GM18526 (cell line): ENCODE data around the gene RECQL5.

ENCODE experiments used
- POLR2A ChIP-seq: IDR thresholded peaks from 3 replicates; pipeline ENCODE4 v1.6.1; 2011; ENCODE audit not compliant: insufficient read length; ENCODE audit errors: extremely low read depth

Gene RECQL5

GRCh38 chr17:75632863-75633485, 34.0 kb downstream of the RECQL5 start, which contains the start of gene SMIM5:
SMIM5 (plus strand) TSS chr17:75633434; CDS start chr17:75640202, 6,768 bp downstream.
- TF ChIP-seq POLR2A, result no peak

- no peak for TF ChIP-seq POLR2A
These were observed 34.5 kb downstream of the RECQL5 start for GRCh38 chr17:75632428-75632827.

GRCh38 chr17:75631353-75631752, 35.6 kb downstream of the RECQL5 start:
- no peak for TF ChIP-seq POLR2A

- no peak for TF ChIP-seq POLR2A
These were observed 36.7 kb downstream of the RECQL5 start for GRCh38 chr17:75630071-75630917.

GRCh38 chr17:75629157-75629556, 37.8 kb downstream of the RECQL5 start:
- TF ChIP-seq POLR2A, result no peak

- no peak for TF ChIP-seq POLR2A
These were observed 38.5 kb downstream of the RECQL5 start for GRCh38 chr17:75628425-75628824.

GRCh38 chr17:75627094-75627493, 39.9 kb downstream of the RECQL5 start:
- TF ChIP-seq POLR2A, result no peak

GRCh38 chr17:75626496-75627038, 40.4 kb downstream of the RECQL5 start:
- no peak for TF ChIP-seq POLR2A

GRCh38 chr17:75625813-75626486, 41.0 kb downstream of the RECQL5 start:
- no peak for TF ChIP-seq POLR2A

- no peak for TF ChIP-seq POLR2A
These were observed 42.1 kb downstream of the RECQL5 start for GRCh38 chr17:75624714-75625345.

- no peak for TF ChIP-seq POLR2A
These were observed 42.9 kb downstream of the RECQL5 start for GRCh38 chr17:75624021-75624420.

- no peak for TF ChIP-seq POLR2A
These were observed 43.6 kb downstream of the RECQL5 start for GRCh38 chr17:75623386-75623785.

GRCh38 chr17:75622771-75623273, 44.1 kb downstream of the RECQL5 start:
- TF ChIP-seq POLR2A, result no peak

- TF ChIP-seq POLR2A, result no peak
These were observed 44.9 kb downstream of the RECQL5 start for GRCh38 chr17:75622076-75622475.

- TF ChIP-seq POLR2A, result no peak
These were observed 45.5 kb downstream of the RECQL5 start for GRCh38 chr17:75621489-75621888.
